CD14-positive monocyte (primary cell): ENCODE data around the gene SORBS1. TPM values are rescaled to one million over a fixed set of nuclear protein-coding genes. Genes with fewer than 3 reads are reported as not detected.

Source experiments
- DNase-seq, 3 donors: peaks; one replicate each; pipeline ENCODE4 v3.0.0-alpha.2; 2011 to 2022
- H2AFZ ChIP-seq: 2 replicates; pipeline ENCODE4 v1.6.0; 2012; ENCODE audit warnings: mild to moderate bottlenecking, low read depth, low read length, inconsistent platforms; ENCODE audit not compliant: insufficient read depth, poor library complexity, severe bottlenecking
- H3K27ac ChIP-seq, 2 donors: 1 replicate in 1 of 2; 2 replicates in 1 of 2; pipeline ENCODE4 v1.5.1; 2012 to 2013; ENCODE audit warnings: low read length in 2 of 2, control low read depth in 1 of 2, inconsistent platforms in 1 of 2, low read depth in 1 of 2, mild to moderate bottlenecking in 1 of 2
- H3K27me3 ChIP-seq, 2 donors: one replicate each; pipeline versions ENCODE4 v1.6.0 to v1.6.1; 2011 to 2013; ENCODE audit warnings: low read length in 2 of 2; ENCODE audit not compliant: control insufficient read depth in 2 of 2, insufficient read depth in 2 of 2
- H3K36me3 ChIP-seq, 2 donors: replicated peaks in 1 of 2; 1 replicate in 1 of 2; 2 replicates in 1 of 2; pipeline versions ENCODE4 v1.5.1 to v1.6.1; 2012 to 2013; ENCODE audit warnings: low read length in 2 of 2, control low read depth in 1 of 2, inconsistent platforms in 1 of 2, mild to moderate bottlenecking in 1 of 2; ENCODE audit not compliant: insufficient read depth in 2 of 2, control insufficient read depth in 1 of 2
- H3K4me1 ChIP-seq, 2 donors: 1 replicate in 1 of 2; 2 replicates in 1 of 2; pipeline versions ENCODE4 v1.5.1 to v1.6.1; 2012 to 2013; ENCODE audit warnings: low read length in 2 of 2, control low read depth in 1 of 2, inconsistent platforms in 1 of 2, mild to moderate bottlenecking in 1 of 2, moderate library complexity in 1 of 2; ENCODE audit not compliant: insufficient read depth in 2 of 2, control insufficient read depth in 1 of 2
- H3K4me2 ChIP-seq: replicated peaks from 2 replicates; pipeline ENCODE3; 2012; ENCODE audit warnings: low read length, moderate library complexity, mild to moderate bottlenecking; ENCODE audit not compliant: poor library complexity, severe bottlenecking; ENCODE audit errors: extremely low read depth
- H3K4me3 ChIP-seq, 3 experiments: fragments of 200-600 bp in 1 of 3; sonication (generic) in 1 of 3; replicated peaks in 1 of 3; 1 replicate in 2 of 3; 2 replicates in 1 of 3; pipeline ENCODE4 v1.5.1; 2011 to 2013; ENCODE audit warnings: low read length in 3 of 3, mild to moderate bottlenecking in 3 of 3, control low read depth in 2 of 3, low read depth in 2 of 3, inconsistent platforms in 1 of 3, moderate library complexity in 1 of 3
- H3K79me2 ChIP-seq: 2 replicates; pipeline ENCODE4 v1.6.0; 2012; ENCODE audit warnings: mild to moderate bottlenecking, control low read depth, inconsistent platforms, low read length, moderate library complexity; ENCODE audit not compliant: insufficient read depth
- H3K9ac ChIP-seq: 2 replicates; pipeline ENCODE4 v1.6.0; 2017; ENCODE audit warnings: low read length, mild to moderate bottlenecking; ENCODE audit not compliant: insufficient read depth, poor library complexity, severe bottlenecking
- H3K9me3 ChIP-seq, 2 donors: replicated peaks in 1 of 2; 1 replicate in 1 of 2; 2 replicates in 1 of 2; pipeline versions ENCODE4 v1.5.1 to v1.6.1; 2012 to 2013; ENCODE audit warnings: low read length in 2 of 2, control low read depth in 1 of 2; ENCODE audit not compliant: control insufficient read depth in 1 of 2, insufficient read depth in 1 of 2
- H4K20me1 ChIP-seq: 2 replicates; pipeline ENCODE4 v1.6.0; 2012; ENCODE audit warnings: mild to moderate bottlenecking, low read length, control low read depth, moderate library complexity; ENCODE audit not compliant: insufficient read depth
- H3K27ac Mint-ChIP-seq, 7 donors: one replicate each; pipeline ENCODE4 v1.8.0; 2020; ENCODE audit warnings: mild to moderate bottlenecking in 7 of 7, mixed read lengths in 7 of 7, moderate library complexity in 6 of 7, inconsistent platforms in 2 of 7
- H3K27me3 Mint-ChIP-seq, 3 donors: one replicate each; pipeline ENCODE4 v1.8.0; 2021 to 2022; ENCODE audit warnings: low read depth in 3 of 3, mild to moderate bottlenecking in 3 of 3, mixed read lengths in 3 of 3, moderate library complexity in 3 of 3, inconsistent platforms in 1 of 3
- H3K36me3 Mint-ChIP-seq, 2 donors: one replicate each; pipeline ENCODE4 v1.8.0; 2020; ENCODE audit warnings: mixed read lengths in 2 of 2, inconsistent platforms in 1 of 2, mild to moderate bottlenecking in 1 of 2
- H3K4me1 Mint-ChIP-seq: one replicate; pipeline ENCODE4 v1.8.0; 2020; ENCODE audit warnings: mild to moderate bottlenecking, mixed read lengths
- H3K4me3 Mint-ChIP-seq, 2 donors: one replicate each; pipeline ENCODE4 v1.8.0; 2020; ENCODE audit warnings: mild to moderate bottlenecking in 2 of 2, mixed read lengths in 2 of 2, moderate library complexity in 1 of 2
- H3K9me3 Mint-ChIP-seq, 7 donors: one replicate each; pipeline ENCODE4 v1.8.0; 2020 to 2022; ENCODE audit warnings: mixed read lengths in 7 of 7, mild to moderate bottlenecking in 6 of 7, moderate library complexity in 6 of 7, inconsistent platforms in 2 of 7
- CTCF ChIP-seq: fragments of 200-600 bp; IDR thresholded peaks from one replicate; pipeline ENCODE4 v1.8.0; 2022; ENCODE audit warnings: antibody characterized with exemption, mild to moderate bottlenecking
- WGBS: methylation state at CpG from one replicate; pipeline ENCODE4 v1.1.5; 2013; ENCODE audit warnings: missing lambda C conversion rate; ENCODE audit not compliant: insufficient coverage; 5-methylcytosine and 5-hydroxymethylcytosine counted together
- intact Hi-C, 2 donors: fragments of 100-400 bp; cut with micrococcal nuclease; formaldehyde crosslinking; loops; one replicate each; pipeline versions ENCODE4 v1.15.0 to v1.15.1; 2023
- polyA plus RNA-seq, 3 donors: library from polyadenylated mRNA; depleted of rRNA in 1 of 3; unstranded in 2 of 3; stranded (reverse) in 1 of 3; fragments of 300-500 nt in 2 of 3; fragments of >200 nt in 1 of 3; fragmentation: Illumina TruSeq in 2 of 3; gene quantifications; 1 replicate in 2 of 3; 2 replicates in 1 of 3; pipeline ENCODE4 v1.2.3, GENCODE V29; 2012 to 2021

The SORBS1 gene
- polyA plus RNA-seq, 3 donors: 0.08 to 0.15 TPM; not detected in 1

- DNase-seq: no peak
- Mint-ChIP-seq H3K9me3 (no peaks in the 10 kb centered on the region), H3K36me3 (no peaks in the 10 kb centered on the region), H3K27me3 (peaks cover 1 to 8% (median 3%) of the 10 kb centered on the region in 3 donors), H3K4me1 (peaks cover 3% of the 10 kb centered on the region), H3K27ac (peak overlapping the region in 1 of 7 donors; percentile 46), H3K4me3 (no peak overlapping the region)
- Histone ChIP-seq H2AFZ (no peak overlapping the region), H3K79me2 (no peaks in the 10 kb centered on the region), H3K9me3 (no peaks in the 10 kb centered on the region), H3K4me1 (no peaks in the 10 kb centered on the region), H3K27me3 (no peaks in the 10 kb centered on the region), H3K4me2 (no peak overlapping the region), H3K9ac (no peak overlapping the region), H3K36me3 (no peaks in the 10 kb centered on the region), H3K4me3 (no peak overlapping the region), H4K20me1 (no peaks in the 10 kb centered on the region), H3K27ac (no peak overlapping the region)
- no peak for TF ChIP-seq CTCF
- WGBS: 93% methylated on average over 5 of the region's 8 CpGs
- intact Hi-C loops: no loop called here
Observed at GRCh38 chr10:95536894-95537541, 24.2 kb downstream of the SORBS1 start.

GRCh38 chr10:95536017-95536416 lies 25.2 kb downstream of the SORBS1 start:
- H3K9me3 ChIP-seq: no peaks in the 10 kb centered on the region
- intact Hi-C loops: no loop called here
- Mint-ChIP-seq H3K4me1 (peaks cover 3% of the 10 kb centered on the region), H3K27me3 (peaks cover 3 to 4% (median 4%) of the 10 kb centered on the region in 3 donors), H3K27ac (no peak overlapping the region), H3K36me3 (no peaks in the 10 kb centered on the region), H3K9me3 (no peaks in the 10 kb centered on the region), H3K4me3 (no peak overlapping the region)
- H4K20me1 ChIP-seq: no peaks in the 10 kb centered on the region
- H3K36me3 ChIP-seq: no peaks in the 10 kb centered on the region
- H3K4me3 ChIP-seq: no peak overlapping the region
- no peak overlapping the region for H3K4me2 ChIP-seq
- no peaks in the 10 kb centered on the region for H3K79me2 ChIP-seq
- TF ChIP-seq CTCF: no peak
- 94% methylated on average over 6 of the region's 8 CpGs for WGBS
- no peaks in the 10 kb centered on the region for H3K4me1 ChIP-seq
- H2AFZ ChIP-seq: no peak overlapping the region
- no peak for DNase-seq
- no peak overlapping the region for H3K9ac ChIP-seq
- H3K27me3 ChIP-seq: no peaks in the 10 kb centered on the region
- H3K27ac ChIP-seq: no peak overlapping the region
